Measurements from ENCODE around the gene LRRC61.
A peak's percentile ranks its signal among the peaks of the same experiment; 100 is the strongest.

LRRC61 gene

DNA sequence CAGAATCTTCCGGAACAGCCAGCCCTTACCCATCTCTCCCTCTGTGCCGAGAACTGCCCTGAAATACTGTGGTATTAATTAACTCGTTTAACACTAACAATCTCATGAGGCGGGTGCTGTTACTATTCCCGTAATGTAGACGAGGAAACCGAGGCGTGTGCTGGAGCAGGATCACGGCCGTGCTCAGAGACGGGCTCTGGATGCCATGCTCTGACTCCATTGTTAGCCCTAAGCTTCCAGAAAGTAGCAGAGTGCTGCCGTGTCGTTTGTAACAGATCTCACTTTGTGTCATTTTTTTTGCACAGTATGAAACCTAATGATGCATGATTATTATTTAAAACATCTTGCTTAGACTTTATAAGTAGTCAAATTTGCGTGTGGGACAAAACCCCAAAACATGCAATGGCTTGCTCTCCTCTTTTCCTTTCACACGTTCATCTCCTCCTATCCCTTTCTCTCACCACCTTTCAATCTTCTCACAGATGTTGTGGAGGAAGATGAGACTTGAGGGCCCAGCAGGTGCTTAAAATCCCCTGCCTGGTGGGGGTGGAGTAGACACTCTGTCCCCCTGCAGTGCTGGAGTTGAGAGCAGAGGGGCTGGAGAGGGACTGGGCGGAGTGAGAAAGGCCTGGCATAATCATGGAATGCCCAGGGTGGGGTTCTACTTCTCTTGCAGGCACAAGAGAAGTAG, 672 bp downstream of the LRRC61 start:
- no peak overlapping the region for H3K27ac ChIP-seq (ENCODE audit: low read length, poor library complexity, severe bottlenecking)
- no peak for DNase-seq
- no peak overlapping the region for H2BK15ac ChIP-seq (ENCODE audit: low read depth, poor library complexity, severe bottlenecking)
- no peak overlapping the region for H4K8ac ChIP-seq (ENCODE audit: low read length)
- no peak overlapping the region for H2BK120ac ChIP-seq (ENCODE audit: low read depth, low read length)
- peak overlapping the region in 1 of 2 experiments; percentile 39 for H2BK12ac ChIP-seq (ENCODE audit: low read length in 2 of 2)
- no peak overlapping the region for H2BK5ac ChIP-seq (ENCODE audit: low read depth, low read length, poor library complexity, severe bottlenecking)
- 84% methylated on average over 12 of the region's 16 CpGs for WGBS
- H3K9ac ChIP-seq (ENCODE audit: low read length) = no peak overlapping the region
- no peak overlapping the region for H4K91ac ChIP-seq (ENCODE audit: low read length)
- no peak overlapping the region for H2AK5ac ChIP-seq (ENCODE audit: low read length, severe bottlenecking)
- no peak overlapping the region for H3K18ac ChIP-seq (ENCODE audit: low read depth in 1 of 2, low read length in 2 of 2)
- no peaks in the 10 kb centered on the region for H3K9me3 ChIP-seq (ENCODE audit: control insufficient read depth, low read length)
- no peak overlapping the region for H3K4ac ChIP-seq (ENCODE audit: low read depth in 1 of 2, low read length in 2 of 2)
- no peaks in the 10 kb centered on the region for H3K79me1 ChIP-seq (replicated peaks; ENCODE audit: low read length, poor library complexity, severe bottlenecking)
- H3K36me3 ChIP-seq (ENCODE audit: control insufficient read depth in 1 of 2, insufficient read depth in 2 of 2, low read depth in 1 of 2, low read length in 2 of 2) = no peaks in the 10 kb centered on the region
- H3K14ac ChIP-seq (ENCODE audit: low read length in 2 of 2) = no peak overlapping the region
- H3K4me2 ChIP-seq (ENCODE audit: low read length, poor library complexity, severe bottlenecking) = no peak overlapping the region
- peak overlapping the region in 1 of 2 experiments; percentile 71 for H3K4me3 ChIP-seq (ENCODE audit: insufficient read depth in 1 of 2, low read depth in 1 of 2, low read length in 2 of 2)
- peaks cover 8 to 19% of the 10 kb centered on the region in 2 experiments for H3K27me3 ChIP-seq (ENCODE audit: control insufficient read depth in 1 of 2, insufficient read depth in 1 of 2, low read length in 2 of 2)
- H2AFZ ChIP-seq (ENCODE audit: low read depth, low read length) = no peak overlapping the region
- H3K4me1 ChIP-seq (ENCODE audit: control insufficient read depth, insufficient read depth, low read depth, low read length) = no peaks in the 10 kb centered on the region
- H3K23ac ChIP-seq (ENCODE audit: low read length in 2 of 2) = no peak overlapping the region

- no peaks in the 10 kb centered on the region for H3K9me3 ChIP-seq (ENCODE audit: control insufficient read depth, low read length)
- no peak overlapping the region for H4K91ac ChIP-seq (ENCODE audit: low read length)
- no peak overlapping the region for H3K9ac ChIP-seq (ENCODE audit: low read length)
- no peak overlapping the region for H3K14ac ChIP-seq (ENCODE audit: low read length in 2 of 2)
- H4K8ac ChIP-seq (ENCODE audit: low read length) = no peak overlapping the region
- peaks cover 8 to 19% of the 10 kb centered on the region in 2 experiments for H3K27me3 ChIP-seq (ENCODE audit: control insufficient read depth in 1 of 2, insufficient read depth in 1 of 2, low read length in 2 of 2)
- H3K4me2 ChIP-seq (ENCODE audit: low read length, poor library complexity, severe bottlenecking) = no peak overlapping the region
- H2BK5ac ChIP-seq (ENCODE audit: low read depth, low read length, poor library complexity, severe bottlenecking) = no peak overlapping the region
- no peak overlapping the region for H3K4me3 ChIP-seq (ENCODE audit: insufficient read depth in 1 of 2, low read depth in 1 of 2, low read length in 2 of 2)
- H2AFZ ChIP-seq (ENCODE audit: low read depth, low read length) = no peak overlapping the region
- WGBS = 51% methylated on average over 12 of the region's 12 CpGs
- H3K23ac ChIP-seq (ENCODE audit: low read length in 2 of 2) = no peak overlapping the region
- no peaks in the 10 kb centered on the region for H3K79me1 ChIP-seq (replicated peaks; ENCODE audit: low read length, poor library complexity, severe bottlenecking)
- no peak overlapping the region for H2BK120ac ChIP-seq (ENCODE audit: low read depth, low read length)
- peak overlapping the region in 1 of 2 experiments; percentile 11 for H2BK12ac ChIP-seq (ENCODE audit: low read length in 2 of 2)
- no peak for DNase-seq
- H3K27ac ChIP-seq (ENCODE audit: low read length, poor library complexity, severe bottlenecking) = no peak overlapping the region
- H3K4ac ChIP-seq (ENCODE audit: low read depth in 1 of 2, low read length in 2 of 2) = no peak overlapping the region
- no peaks in the 10 kb centered on the region for H3K4me1 ChIP-seq (ENCODE audit: control insufficient read depth, insufficient read depth, low read depth, low read length)
- no peaks in the 10 kb centered on the region for H3K36me3 ChIP-seq (ENCODE audit: control insufficient read depth in 1 of 2, insufficient read depth in 2 of 2, low read depth in 1 of 2, low read length in 2 of 2)
- H2BK15ac ChIP-seq (ENCODE audit: low read depth, poor library complexity, severe bottlenecking) = no peak overlapping the region
- no peak overlapping the region for H3K18ac ChIP-seq (ENCODE audit: low read depth in 1 of 2, low read length in 2 of 2)
- H2AK5ac ChIP-seq (ENCODE audit: low read length, severe bottlenecking) = no peak overlapping the region
Measured at GRCh38 chr7:150324373-150324961, 1.3 kb downstream of the LRRC61 start.

DNA sequence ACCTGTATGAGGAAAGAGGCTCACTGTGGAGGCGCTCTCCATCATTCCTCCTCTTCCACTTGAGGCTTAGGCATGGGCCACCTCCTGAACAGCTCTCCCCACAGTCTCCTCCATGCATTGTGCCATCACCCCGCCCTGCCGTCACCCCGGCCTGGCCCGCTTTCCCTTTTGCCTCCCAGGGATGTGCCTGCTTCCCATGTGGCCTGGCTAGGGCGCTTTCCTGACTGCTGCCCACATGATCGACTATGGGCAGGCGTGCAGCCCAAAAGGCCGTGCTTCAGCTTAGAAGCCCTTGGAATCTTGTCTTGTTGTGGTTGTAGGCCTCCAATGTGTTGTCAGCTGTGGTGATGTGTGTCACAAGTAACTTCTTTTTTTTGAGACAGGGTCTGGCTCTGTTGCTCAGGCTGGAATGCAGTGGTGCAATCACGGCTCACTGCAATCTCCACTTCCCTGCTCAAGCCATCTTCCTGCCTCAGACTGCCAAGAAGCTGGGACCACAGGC, 2.0 kb downstream of the LRRC61 start:
- H4K91ac ChIP-seq (ENCODE audit: low read length) = no peak overlapping the region
- no peak overlapping the region for H3K9ac ChIP-seq (ENCODE audit: low read length)
- peak overlapping the region in 1 of 2 experiments; percentile 26 for H3K14ac ChIP-seq (ENCODE audit: low read length in 2 of 2)
- H3K79me1 ChIP-seq (replicated peaks; ENCODE audit: low read length, poor library complexity, severe bottlenecking) = no peaks in the 10 kb centered on the region
- H3K36me3 ChIP-seq (ENCODE audit: control insufficient read depth in 1 of 2, insufficient read depth in 2 of 2, low read depth in 1 of 2, low read length in 2 of 2) = no peaks in the 10 kb centered on the region
- no peaks in the 10 kb centered on the region for H3K9me3 ChIP-seq (ENCODE audit: control insufficient read depth, low read length)
- 88% methylated on average over 10 of the region's 10 CpGs for WGBS
- H3K18ac ChIP-seq (ENCODE audit: low read depth in 1 of 2, low read length in 2 of 2) = no peak overlapping the region
- no peak overlapping the region for H2BK5ac ChIP-seq (ENCODE audit: low read depth, low read length, poor library complexity, severe bottlenecking)
- H2AFZ ChIP-seq (ENCODE audit: low read depth, low read length) = no peak overlapping the region
- H2BK12ac ChIP-seq (ENCODE audit: low read length in 2 of 2) = peak overlapping the region in 1 of 2 experiments; percentile 6
- no peak overlapping the region for H2BK120ac ChIP-seq (ENCODE audit: low read depth, low read length)
- H3K4me2 ChIP-seq (ENCODE audit: low read length, poor library complexity, severe bottlenecking) = no peak overlapping the region
- H3K4me1 ChIP-seq (ENCODE audit: control insufficient read depth, insufficient read depth, low read depth, low read length) = no peaks in the 10 kb centered on the region
- H3K4me3 ChIP-seq (ENCODE audit: insufficient read depth in 1 of 2, low read depth in 1 of 2, low read length in 2 of 2) = no peak overlapping the region
- no peak overlapping the region for H2BK15ac ChIP-seq (ENCODE audit: low read depth, poor library complexity, severe bottlenecking)
- peak overlapping the region in 1 of 2 experiments; percentile 70 for H3K23ac ChIP-seq (ENCODE audit: low read length in 2 of 2)
- peak overlapping the region in 1 of 2 experiments; percentile 11 for H3K4ac ChIP-seq (ENCODE audit: low read depth in 1 of 2, low read length in 2 of 2)
- peak; percentile 46 for DNase-seq
- H2AK5ac ChIP-seq (ENCODE audit: low read length, severe bottlenecking) = no peak overlapping the region
- H3K27me3 ChIP-seq (ENCODE audit: control insufficient read depth in 1 of 2, insufficient read depth in 1 of 2, low read length in 2 of 2) = peaks cover 8 to 19% of the 10 kb centered on the region in 2 experiments
- H4K8ac ChIP-seq (ENCODE audit: low read length) = peak overlapping the region; percentile 19
- H3K27ac ChIP-seq (ENCODE audit: low read length, poor library complexity, severe bottlenecking) = no peak overlapping the region

DNA sequence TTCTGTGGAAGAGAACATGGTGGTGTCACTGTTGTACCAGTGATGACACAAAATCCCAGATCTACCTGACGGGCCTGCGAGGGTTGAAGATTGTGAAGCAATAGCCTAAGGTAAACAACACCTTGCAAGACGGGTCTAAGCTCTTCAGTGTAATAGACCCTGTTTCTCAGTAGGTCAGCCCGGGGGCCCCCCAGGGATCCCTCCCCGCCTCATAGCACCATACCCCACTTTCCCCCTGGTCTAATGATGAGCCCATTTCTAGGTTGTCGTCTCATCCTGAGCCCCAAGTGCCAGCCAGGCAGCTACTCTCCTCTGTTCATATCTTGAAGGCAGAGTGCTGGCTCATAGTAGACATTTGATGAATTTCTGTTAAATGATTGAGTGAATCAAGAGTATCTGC, 2.7 kb downstream of the LRRC61 start:
- no peak overlapping the region for H2BK120ac ChIP-seq (ENCODE audit: low read depth, low read length)
- H2BK15ac ChIP-seq (ENCODE audit: low read depth, poor library complexity, severe bottlenecking) = no peak overlapping the region
- H3K18ac ChIP-seq (ENCODE audit: low read depth in 1 of 2, low read length in 2 of 2) = no peak overlapping the region
- no peaks in the 10 kb centered on the region for H3K36me3 ChIP-seq (ENCODE audit: control insufficient read depth in 1 of 2, insufficient read depth in 2 of 2, low read depth in 1 of 2, low read length in 2 of 2)
- no peak overlapping the region for H3K4me2 ChIP-seq (ENCODE audit: low read length, poor library complexity, severe bottlenecking)
- H2BK12ac ChIP-seq (ENCODE audit: low read length in 2 of 2) = no peak overlapping the region
- no peak overlapping the region for H3K9ac ChIP-seq (ENCODE audit: low read length)
- peaks cover 8 to 19% of the 10 kb centered on the region in 2 experiments for H3K27me3 ChIP-seq (ENCODE audit: control insufficient read depth in 1 of 2, insufficient read depth in 1 of 2, low read length in 2 of 2)
- no peak overlapping the region for H2BK5ac ChIP-seq (ENCODE audit: low read depth, low read length, poor library complexity, severe bottlenecking)
- no peak overlapping the region for H3K4ac ChIP-seq (ENCODE audit: low read depth in 1 of 2, low read length in 2 of 2)
- no peak overlapping the region for H4K8ac ChIP-seq (ENCODE audit: low read length)
- no peak for DNase-seq
- H3K14ac ChIP-seq (ENCODE audit: low read length in 2 of 2) = no peak overlapping the region
- no peaks in the 10 kb centered on the region for H3K9me3 ChIP-seq (ENCODE audit: control insufficient read depth, low read length)
- no peak overlapping the region for H2AK5ac ChIP-seq (ENCODE audit: low read length, severe bottlenecking)
- 97% methylated on average over 6 of the region's 6 CpGs for WGBS
- H3K23ac ChIP-seq (ENCODE audit: low read length in 2 of 2) = no peak overlapping the region
- H3K79me1 ChIP-seq (replicated peaks; ENCODE audit: low read length, poor library complexity, severe bottlenecking) = no peaks in the 10 kb centered on the region
- no peak overlapping the region for H3K4me3 ChIP-seq (ENCODE audit: insufficient read depth in 1 of 2, low read depth in 1 of 2, low read length in 2 of 2)
- H3K4me1 ChIP-seq (ENCODE audit: control insufficient read depth, insufficient read depth, low read depth, low read length) = no peaks in the 10 kb centered on the region
- H2AFZ ChIP-seq (ENCODE audit: low read depth, low read length) = no peak overlapping the region
- no peak overlapping the region for H3K27ac ChIP-seq (ENCODE audit: low read length, poor library complexity, severe bottlenecking)
- H4K91ac ChIP-seq (ENCODE audit: low read length) = no peak overlapping the region
